HG03280 (cell line): ENCODE data around the gene KRTAP4-9.
"Not testable (repeated sequence)": the region's sequence is repeated elsewhere in the genome, so short reads cannot be mapped to it uniquely, and the experiment has no call there.

Experiments
- ATAC-seq: cut with Tn5 transposase; IDR thresholded peaks from one replicate; pipeline ENCODE4 v1.9.1; 2021; ENCODE audit warnings: mild to moderate bottlenecking, moderate library complexity; ENCODE audit not compliant: unreplicated experiment

The KRTAP4-9 gene

DNA sequence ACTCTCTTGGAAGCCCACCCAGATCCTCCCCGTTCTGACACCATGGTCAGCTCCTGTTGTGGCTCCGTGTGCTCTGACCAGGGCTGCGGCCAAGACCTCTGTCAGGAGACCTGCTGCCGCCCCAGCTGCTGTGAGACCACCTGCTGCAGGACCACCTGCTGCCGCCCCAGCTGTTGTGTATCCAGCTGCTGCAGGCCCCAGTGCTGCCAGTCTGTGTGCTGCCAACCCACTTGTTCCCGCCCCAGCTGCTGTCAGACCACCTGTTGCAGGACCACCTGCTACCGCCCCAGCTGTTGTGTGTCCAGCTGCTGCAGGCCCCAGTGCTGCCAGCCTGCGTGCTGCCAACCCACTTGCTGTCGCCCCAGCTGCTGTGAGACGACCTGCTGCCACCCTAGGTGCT lies at the start of gene KRTAP4-9:
KRTAP4-9 (plus strand) TSS at position 43 of the 400 bp plus-strand sequence; CDS start at position 43, 0 bp downstream.
- ATAC-seq: not testable (repeated sequence)

DNA sequence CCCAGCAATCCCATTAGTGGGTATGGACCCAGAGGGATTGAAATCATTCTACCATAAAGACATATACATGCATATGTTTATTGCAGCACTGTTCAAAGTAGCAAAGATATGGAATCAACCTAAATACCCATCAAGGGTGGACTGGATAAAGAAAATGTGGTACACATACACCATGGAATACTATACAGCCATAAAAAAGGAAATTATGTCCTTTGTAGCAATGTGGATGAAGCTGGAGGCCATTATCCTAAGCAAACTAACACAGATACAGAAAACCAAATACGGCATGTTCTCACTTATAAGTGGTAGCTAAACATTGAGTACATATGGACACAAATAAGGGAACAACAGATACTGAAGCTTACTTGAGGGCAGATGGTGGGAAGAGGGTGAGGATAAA lies 47.6 kb upstream of the KRTAP4-9 start:
- ATAC-seq: no peak

DNA sequence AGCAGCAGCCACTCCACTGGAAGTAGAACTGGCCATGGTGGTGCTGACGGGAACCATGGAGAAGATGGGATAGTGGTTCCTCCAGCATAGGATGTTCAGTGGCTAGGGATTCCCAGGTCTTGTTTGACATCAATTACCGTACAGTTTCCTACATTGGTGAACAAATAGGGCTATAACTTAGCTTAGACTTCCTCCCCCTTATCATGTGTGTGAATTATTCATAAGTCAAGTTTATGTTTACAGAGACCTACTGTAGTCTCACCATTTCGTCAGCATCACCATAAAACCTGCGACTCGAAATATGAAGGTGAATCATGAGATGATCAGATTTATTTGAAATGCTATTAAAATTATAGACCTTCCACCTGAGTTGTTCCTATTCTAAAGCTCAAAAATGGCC lies 46.4 kb upstream of the KRTAP4-9 start:
- no peak for ATAC-seq

DNA sequence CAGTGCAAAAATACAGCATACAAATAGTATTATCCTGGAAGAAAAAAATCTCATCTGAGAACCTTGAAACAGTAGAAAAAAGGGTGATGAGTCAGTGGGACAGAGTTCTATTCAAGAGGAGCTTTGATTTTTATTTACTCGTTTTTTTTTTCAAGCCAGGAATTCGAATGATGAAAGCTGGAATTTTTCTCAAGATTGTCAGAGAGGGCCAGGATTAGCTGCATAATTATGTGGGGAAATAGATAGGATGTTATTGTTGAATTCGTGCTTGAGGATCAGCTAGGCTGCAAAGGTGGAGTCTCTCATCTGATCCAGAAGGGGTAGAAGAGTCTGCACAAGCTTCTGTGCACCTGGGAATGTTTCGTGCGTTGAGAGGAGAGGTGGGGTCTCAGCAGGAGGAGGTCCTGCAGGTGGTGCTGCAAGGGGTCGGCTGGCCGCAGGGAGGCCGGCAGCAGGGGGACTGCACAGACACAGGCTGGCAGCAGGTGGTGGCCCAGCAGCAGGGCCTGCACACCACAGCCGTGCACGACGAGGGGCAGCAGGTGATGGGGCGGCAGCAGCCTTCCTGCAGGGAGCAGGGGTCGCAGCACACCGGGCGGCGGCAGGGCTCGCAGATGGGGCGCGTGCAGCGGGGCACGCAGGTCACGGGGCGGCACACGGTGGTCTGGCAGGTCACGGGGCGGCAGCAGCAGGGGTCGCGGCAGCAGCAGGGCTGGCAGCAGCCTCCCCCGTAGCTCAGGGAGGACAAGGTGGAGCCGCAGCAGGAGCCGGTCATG lies 45.7 kb upstream of the KRTAP4-9 start:
- ATAC-seq: not testable (repeated sequence)

DNA sequence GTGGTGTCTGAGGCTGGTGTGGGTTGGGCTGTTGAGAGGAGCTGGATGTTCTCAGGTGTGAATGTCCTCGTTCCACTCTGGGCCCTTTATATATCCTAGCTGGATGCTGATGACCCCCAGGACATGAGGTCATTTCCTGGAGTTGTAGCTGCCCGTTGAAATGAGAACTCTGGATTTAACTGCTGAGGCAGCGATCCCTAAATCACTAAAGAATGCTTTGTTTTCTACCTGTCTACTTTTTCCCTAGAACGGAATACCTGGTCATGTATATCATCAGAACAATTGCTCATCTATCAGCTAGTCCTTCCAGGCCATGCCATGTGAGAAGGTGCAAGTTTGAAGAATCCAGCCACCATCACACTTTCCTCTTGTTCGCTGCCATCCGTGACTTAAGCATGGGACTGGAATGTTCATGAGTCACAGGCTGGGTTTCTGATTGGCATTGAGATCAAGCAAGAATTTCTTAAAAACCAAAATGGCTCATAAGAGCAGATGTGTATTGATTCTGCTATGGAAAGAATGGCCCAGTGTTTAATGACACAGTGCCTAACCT lies 45.1 kb upstream of the KRTAP4-9 start, which contains the start of gene KRTAP2-3:
KRTAP2-3 (minus strand) TSS at position 63 of the 553 bp plus-strand sequence. CDS start 64 bp downstream, outside the sequence.
- ATAC-seq: no peak

DNA sequence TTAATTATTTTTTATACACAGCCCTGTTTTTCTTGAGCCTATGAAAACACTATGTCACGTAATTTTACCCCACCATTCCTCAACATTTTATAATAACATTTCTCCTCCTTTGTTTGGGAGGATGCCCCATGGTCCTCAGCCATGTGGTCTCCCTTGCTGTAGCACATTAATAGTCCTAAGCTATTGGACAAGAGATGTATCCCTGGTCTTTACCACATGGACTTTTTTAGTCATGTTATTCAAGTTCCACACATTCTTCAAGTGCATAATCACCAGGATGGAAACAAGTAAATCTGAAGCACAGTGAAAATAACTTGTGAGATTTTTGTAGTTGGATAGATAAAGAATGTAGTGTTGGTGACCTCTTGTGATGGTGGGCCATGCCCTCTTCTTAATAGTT lies 43.2 kb upstream of the KRTAP4-9 start:
- no peak for ATAC-seq

DNA sequence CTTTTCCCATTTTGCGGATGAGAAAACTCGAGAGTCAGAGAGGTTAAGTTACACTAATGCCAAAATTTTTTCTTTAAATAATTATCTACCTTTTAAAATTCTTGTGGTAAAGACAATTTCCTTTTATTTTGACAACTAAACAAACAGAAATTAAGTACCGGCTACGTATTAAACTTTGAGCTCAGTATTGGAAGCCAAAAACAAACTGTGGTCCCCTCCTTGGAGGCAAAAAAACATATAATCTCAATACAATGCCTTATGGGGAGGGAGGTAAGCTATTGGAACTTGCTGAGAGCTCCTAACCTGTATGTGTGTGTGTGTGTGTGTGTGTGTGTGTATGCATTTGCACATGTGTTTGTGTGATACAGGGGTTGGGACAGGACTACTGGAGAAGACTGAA lies 41.7 kb upstream of the KRTAP4-9 start:
- ATAC-seq: no peak

DNA sequence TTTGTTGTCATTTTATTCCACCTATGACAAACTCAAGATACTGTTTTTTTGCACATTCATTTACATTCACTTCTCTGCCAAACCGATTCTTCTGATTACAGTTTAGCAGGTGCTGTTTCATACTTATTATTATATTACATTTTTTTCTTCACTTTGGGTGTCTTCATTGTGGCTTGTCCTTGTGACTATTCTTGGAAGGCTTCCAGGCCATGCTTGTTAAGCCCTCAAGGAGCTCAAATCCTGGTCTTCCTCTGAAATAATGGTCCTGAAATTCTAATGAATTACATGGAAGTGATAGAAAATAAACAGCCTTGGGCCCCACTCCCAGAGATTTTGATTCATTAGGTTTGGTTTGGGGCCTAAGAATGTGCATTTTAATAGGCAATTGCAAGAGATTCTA lies 40.9 kb upstream of the KRTAP4-9 start:
- no peak for ATAC-seq

DNA sequence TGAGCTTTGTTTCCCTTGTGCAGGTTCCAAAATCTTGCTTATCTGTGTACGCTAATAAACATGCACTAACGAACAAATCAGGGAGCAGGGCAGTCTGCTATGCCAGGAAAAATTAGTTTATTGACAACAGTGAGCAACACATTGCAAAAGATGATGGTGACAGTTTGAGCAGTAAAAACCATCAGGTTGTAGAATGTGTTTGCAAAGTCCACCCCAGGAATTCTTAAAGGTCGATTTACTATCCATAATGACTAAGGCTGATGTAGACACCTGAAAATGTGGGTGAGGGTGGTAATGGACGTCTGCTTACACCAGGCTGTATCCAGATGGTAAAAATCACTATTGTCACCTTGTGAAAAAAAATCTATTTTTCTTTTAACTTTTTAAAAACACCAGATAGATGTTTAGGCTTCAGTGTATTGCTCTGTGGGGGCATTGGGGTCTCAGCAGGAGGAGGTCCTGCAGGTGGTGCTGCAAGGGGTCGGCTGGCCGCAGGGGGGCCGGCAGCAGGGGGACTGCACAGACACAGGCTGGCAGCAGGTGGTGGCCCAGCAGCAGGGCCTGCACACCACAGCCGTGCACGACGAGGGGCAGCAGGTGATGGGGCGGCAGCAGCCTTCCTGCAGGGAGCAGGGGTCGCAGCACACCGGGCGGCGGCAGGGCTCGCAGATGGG lies 40.0 kb upstream of the KRTAP4-9 start:
- not testable (repeated sequence) for ATAC-seq

DNA sequence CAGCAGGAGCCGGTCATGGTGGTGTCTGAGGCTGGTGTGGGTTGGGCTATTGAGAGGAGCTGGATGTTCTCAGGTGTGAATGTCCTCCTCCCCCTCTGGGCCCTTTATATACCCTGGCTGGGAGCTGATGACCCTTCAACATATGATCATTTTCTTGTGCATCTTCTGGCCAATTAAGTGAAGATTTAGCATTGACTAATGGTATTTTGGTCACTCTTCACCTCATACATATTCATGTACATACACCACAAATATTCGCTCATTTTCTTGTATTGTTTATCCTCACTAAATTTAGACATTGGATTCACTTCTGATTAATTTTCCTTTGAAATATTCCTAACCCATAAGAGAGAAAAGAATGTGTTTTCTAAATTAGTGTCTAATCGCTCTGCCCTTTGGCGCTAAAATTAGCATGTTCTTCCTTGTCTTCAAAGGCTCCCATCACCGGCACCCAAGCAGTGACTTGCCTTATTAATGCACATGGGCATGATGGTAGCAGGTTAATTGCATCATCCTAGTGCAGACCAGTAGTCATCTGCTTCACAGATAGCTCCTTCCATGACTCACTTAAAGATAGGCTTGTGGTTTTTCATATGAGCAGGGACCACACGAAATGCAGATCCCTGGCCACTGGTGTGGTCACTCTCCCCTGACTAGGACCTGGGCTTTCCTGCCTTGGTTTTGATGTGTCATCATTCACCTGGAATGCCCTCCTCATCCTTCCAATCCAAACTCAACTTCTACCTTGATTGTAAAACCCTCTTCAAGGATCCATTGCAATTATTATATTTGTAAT lies 39.2 kb upstream of the KRTAP4-9 start, which contains the start of gene KRTAP2-4:
KRTAP2-4 (minus strand) TSS at position 51 of the 796 bp plus-strand sequence; CDS start at position 17, 34 bp downstream.
- ATAC-seq: no peak

DNA sequence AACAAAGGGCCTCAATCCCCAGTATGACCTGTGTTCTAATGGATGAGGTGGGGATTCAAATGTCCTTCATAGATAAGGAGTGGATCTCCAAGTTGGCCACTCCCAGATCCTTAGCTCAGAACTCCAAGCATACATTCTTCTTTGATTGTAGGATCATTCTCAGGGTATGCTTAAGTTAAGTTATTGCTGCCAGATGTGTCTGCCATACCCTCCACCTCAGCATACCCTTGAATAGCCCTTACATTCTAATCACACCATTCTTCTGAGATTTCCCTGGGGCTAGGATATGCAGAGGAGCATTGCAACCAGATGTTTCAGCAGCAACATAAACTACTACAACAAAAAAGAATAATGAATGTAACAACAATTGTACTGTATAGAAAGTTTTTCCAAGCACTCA lies 37.9 kb upstream of the KRTAP4-9 start:
- no peak for ATAC-seq

DNA sequence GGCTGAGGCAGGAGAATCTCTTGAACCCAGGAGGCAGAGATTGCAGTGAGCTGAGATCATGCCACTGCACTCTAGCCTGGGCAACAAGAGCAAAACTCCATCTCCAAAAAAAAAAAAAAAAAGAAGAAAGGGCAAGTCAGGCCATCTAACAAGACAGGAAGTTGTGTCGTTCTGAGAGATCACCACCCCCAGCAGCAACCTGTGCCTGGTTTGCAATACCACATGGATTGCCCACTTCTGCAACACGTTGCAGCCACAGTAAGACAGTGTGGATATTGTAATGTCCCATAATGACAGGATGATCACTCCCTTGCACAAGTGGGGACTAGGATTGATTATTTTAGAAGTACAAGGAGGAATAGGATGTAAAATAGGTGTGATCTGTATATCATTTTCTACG lies 36.2 kb upstream of the KRTAP4-9 start:
- ATAC-seq: no peak

DNA sequence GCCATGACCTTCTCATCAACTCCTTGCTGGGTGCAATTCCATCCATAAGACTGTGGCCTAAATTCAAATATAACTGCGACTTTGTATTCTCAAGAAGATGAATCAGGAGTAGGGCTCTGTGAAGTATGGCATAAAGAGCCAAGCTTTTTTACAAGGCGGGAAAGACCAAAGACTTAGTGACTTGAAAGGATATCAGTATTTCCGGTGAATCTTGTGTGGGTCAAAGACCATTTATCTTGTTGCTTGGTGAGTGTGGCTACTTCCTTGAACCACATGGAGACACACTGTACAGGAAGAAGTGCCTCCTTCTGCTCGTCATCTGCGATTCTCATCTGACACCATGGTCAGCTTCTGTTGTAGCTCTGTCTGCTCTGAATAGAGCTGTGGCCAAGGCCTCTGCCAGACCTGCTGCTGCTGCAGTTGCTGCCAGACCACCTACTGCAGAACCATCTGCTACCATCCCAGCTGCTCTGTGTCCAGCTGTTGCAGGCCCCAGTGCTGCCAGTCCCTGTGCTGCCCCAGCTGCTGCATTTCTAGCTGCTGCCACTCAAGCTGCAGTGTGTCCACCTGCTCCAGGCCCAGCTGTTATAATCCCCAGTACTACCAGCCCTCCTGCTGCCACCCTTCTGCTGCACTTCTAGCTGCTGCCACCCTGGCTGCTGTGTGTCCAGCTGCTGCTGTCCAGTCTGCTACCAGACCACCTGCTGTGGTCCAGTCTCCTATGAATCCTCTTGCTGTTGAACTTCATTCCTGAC lies 33.4 kb upstream of the KRTAP4-9 start:
- no peak for ATAC-seq

DNA sequence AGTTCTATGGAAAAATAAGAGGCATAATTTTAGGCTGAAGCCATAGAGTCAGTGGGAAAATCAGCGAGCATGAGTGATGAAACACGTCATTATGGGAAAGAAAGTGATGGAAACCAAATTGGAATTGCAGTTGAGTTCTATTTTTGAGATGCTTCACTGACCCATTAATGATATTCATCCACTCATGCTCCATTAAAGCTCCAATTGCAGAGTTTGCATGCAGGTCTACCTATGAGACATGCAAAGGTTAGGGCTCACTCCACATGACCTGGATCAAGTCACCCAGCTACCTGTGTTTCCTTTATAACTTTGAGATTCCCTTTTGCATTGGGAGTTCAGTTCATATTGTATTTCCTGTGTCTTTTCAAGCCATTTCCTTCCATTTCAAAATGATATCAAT lies 31.5 kb upstream of the KRTAP4-9 start:
- ATAC-seq: no peak

DNA sequence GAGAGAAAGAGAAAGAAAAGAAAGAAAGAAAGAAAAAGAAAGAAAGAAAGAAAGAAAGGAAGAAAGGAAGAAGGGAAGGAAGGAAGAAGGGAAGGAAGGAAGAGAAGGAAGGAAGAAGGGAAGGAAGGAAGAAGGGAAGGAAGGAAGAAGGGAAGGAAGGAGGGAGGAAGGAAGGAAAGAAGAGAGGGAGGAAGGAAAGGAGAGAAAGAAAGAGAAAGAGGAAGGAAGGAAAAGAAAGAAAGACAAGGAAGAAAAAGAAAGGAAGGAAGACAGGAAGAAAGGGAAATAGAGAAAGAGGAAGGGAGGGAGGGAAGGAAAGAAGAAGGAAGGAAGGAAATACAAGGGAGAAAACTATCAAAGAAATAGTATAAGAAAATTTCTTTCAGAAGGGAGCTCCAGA lies 28.4 kb upstream of the KRTAP4-9 start:
- no peak for ATAC-seq

DNA sequence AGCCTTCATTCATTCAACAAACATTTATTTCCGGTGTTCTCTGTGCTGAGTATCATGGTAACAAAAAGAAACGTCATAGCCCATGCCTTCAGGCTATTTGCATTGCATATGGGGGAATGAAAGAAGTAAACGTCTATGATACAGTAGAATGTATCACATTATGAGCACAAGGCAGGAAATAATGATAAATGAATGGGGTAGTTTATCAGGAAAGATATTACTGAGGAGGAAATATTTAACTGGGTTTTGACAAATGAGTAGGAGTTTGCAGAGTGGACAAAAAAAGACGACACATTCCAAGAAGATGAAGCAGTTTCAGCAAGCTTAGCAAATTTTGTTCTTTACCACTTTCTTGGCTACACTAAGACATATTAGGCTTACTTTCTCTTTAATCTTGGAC lies 22.6 kb upstream of the KRTAP4-9 start:
- no peak for ATAC-seq

DNA sequence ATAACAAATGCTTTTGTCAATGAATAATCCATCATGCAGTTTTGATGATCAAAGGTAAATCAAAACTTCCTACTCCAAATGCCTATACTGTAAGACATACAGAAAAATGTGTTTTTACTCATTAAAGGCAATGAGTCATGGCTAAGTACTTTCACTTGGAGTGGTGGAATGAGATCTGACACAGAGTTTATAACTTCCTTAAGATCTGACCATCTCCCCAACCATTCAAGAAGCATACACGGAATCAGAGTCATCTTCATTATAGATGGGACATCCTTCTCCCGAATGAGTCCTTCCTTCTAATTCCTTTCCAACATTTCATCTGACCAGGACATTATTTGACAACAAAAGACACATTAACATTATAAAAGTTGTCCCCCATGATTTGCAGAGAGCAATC lies 21.8 kb upstream of the KRTAP4-9 start:
- ATAC-seq: not testable (repeated sequence)

DNA sequence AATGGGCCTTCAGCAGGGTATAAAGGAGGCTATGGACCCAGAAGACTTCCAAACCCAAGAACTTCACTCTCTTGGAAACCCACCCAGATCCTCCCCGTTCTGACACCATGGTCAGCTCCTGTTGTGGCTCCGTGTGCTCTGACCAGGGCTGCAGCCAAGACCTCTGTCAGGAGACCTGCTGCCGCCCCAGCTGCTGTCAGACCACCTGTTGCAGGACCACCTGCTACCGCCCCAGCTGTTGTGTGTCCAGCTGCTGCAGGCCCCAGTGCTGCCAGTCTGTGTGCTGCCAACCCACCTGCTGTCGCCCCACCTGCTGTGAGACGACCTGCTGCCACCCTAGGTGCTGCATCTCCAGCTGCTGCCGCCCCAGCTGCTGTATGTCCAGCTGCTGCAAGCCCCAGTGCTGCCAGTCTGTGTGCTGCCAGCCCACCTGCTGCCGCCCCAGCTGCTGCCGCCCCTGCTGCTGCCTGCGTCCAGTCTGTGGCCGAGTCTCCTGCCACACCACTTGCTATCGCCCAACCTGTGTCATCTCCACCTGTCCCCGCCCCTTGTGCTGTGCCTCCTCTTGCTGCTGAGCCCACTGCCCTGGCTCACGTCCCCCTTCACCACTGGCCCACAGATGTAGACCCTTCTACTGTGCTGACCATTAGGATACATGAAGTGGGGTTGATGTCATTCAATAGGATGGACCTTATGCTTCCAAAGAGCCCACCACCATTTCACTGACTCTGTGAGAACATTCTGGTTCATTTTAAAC lies 20.9 kb upstream of the KRTAP4-9 start, which contains the start of gene KRTAP4-7:
KRTAP4-7 (plus strand) TSS at position 51 of the 757 bp plus-strand sequence; CDS start at position 108, 57 bp downstream.
- not testable (repeated sequence) for ATAC-seq

DNA sequence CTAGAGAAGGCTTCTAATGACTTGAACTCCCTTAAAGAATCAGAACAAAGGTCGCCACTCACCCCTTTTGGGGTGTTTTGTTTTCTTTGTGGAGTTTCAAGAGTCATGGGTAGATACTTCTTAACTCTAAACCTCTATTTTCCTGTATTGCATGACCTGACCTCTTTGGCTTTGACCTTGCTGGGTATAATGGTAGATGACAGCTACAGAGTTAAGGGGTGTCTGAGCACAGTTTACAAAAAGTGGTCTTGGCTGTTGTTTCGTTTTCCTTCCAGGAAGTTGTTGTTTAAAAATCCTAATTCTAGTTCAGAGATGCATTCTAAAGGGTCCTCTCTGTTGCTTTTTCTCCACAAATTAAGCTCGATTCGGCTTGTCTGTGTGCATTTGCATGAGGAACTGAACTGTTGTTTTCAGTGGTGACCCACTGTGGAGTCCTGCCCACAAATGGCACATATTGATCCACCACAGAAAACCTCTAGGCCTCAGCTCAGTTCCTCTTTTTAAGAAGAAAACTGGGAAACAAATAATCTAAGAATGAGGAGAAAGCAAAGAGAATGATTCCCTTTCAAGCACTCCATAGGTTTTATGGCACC lies 16.3 kb upstream of the KRTAP4-9 start:
- not testable (repeated sequence) for ATAC-seq
